Measurements from ENCODE around the gene SIX5.

Gene SIX5

GRCh38 chr19:45791744-45792469 is 22.9 kb upstream of the SIX5 start:
- Histone ChIP-seq H3K4me2 (ENCODE audit: low read depth, low read length) (peak overlapping the region; percentile 96), H3F3A (ENCODE audit: insufficient read depth, low read length) (no peaks in the 10 kb centered on the region), H3K4me1 (ENCODE audit: low read length) (peaks cover 15% of the 10 kb centered on the region), H3K9me3 (replicated peaks; ENCODE audit: insufficient read depth, low read length) (no peaks in the 10 kb centered on the region), H3K27me3 (replicated peaks; ENCODE audit: insufficient read depth, low read length) (no peaks in the 10 kb centered on the region), H3K79me2 (ENCODE audit: low read length) (peaks cover 23% of the 10 kb centered on the region), H3K36me3 (replicated peaks; ENCODE audit: insufficient read depth, low read length) (0 out of 2 replicates have a peak, but pooled peaks cover 3% of the 10 kb centered on the region), H3K4me3 (ENCODE audit: low read length) (peak overlapping the region; percentile 99), H3K9me2 (replicated peaks; ENCODE audit: insufficient read depth, low read length) (no peaks in the 10 kb centered on the region), H4K20me1 (ENCODE audit: insufficient read depth, low read length) (no peaks in the 10 kb centered on the region), H3K27ac (ENCODE audit: low read length) (no peak overlapping the region), H3K9ac (ENCODE audit: low read length) (peak overlapping the region; percentile 88), H2AFZ (ENCODE audit: low read length) (peak overlapping the region; percentile 51; the same call in 1 of the 2 replicates)
- TF ChIP-seq EZH2 (optimal IDR thresholded peaks at IDR 0.05; ENCODE audit: low read depth, low read length) (no peak), EZH2phosphoT487 (IDR thresholded peaks at IDR 0.05; ENCODE audit: low read length) (no peak), CTCF (IDR thresholded peaks at IDR 0.05; ENCODE audit: low read length) (no peak)
- no peak for DNase-seq

GRCh38 chr19:45790942-45791341 is 21.9 kb upstream of the SIX5 start:
- H3K4me3 ChIP-seq (ENCODE audit: low read length), result no peak overlapping the region
- H3K27ac ChIP-seq (ENCODE audit: low read length), result no peak overlapping the region
- H3K27me3 ChIP-seq (replicated peaks; ENCODE audit: insufficient read depth, low read length), result no peaks in the 10 kb centered on the region
- TF ChIP-seq CTCF (IDR thresholded peaks at IDR 0.05; ENCODE audit: low read length) (no peak), EZH2 (optimal IDR thresholded peaks at IDR 0.05; ENCODE audit: low read depth, low read length) (no peak), EZH2phosphoT487 (IDR thresholded peaks at IDR 0.05; ENCODE audit: low read length) (no peak)
- no peak overlapping the region for H3K4me2 ChIP-seq (ENCODE audit: low read depth, low read length)
- peaks cover 23% of the 10 kb centered on the region for H3K79me2 ChIP-seq (ENCODE audit: low read length)
- H3K9me3 ChIP-seq (replicated peaks; ENCODE audit: insufficient read depth, low read length), result no peaks in the 10 kb centered on the region
- no peak for DNase-seq
- H2AFZ ChIP-seq (ENCODE audit: low read length), result no peak overlapping the region
- H3K9me2 ChIP-seq (replicated peaks; ENCODE audit: insufficient read depth, low read length), result no peaks in the 10 kb centered on the region
- 0 out of 2 replicates have a peak, but pooled peaks cover 3% of the 10 kb centered on the region for H3K36me3 ChIP-seq (replicated peaks; ENCODE audit: insufficient read depth, low read length)
- H3K9ac ChIP-seq (ENCODE audit: low read length), result no peak overlapping the region
- H4K20me1 ChIP-seq (ENCODE audit: insufficient read depth, low read length), result no peaks in the 10 kb centered on the region
- no peaks in the 10 kb centered on the region for H3F3A ChIP-seq (ENCODE audit: insufficient read depth, low read length)
- H3K4me1 ChIP-seq (ENCODE audit: low read length), result peaks cover 15% of the 10 kb centered on the region

- Histone ChIP-seq H3K79me2 (ENCODE audit: low read length) (peaks cover 23% of the 10 kb centered on the region), H3K27me3 (replicated peaks; ENCODE audit: insufficient read depth, low read length) (no peaks in the 10 kb centered on the region), H3K9ac (ENCODE audit: low read length) (no peak overlapping the region), H3K9me3 (replicated peaks; ENCODE audit: insufficient read depth, low read length) (no peaks in the 10 kb centered on the region), H3K4me1 (ENCODE audit: low read length) (peaks cover 15% of the 10 kb centered on the region), H3F3A (ENCODE audit: insufficient read depth, low read length) (no peaks in the 10 kb centered on the region), H3K36me3 (replicated peaks; ENCODE audit: insufficient read depth, low read length) (0 out of 2 replicates have a peak, but pooled peaks cover 3% of the 10 kb centered on the region), H4K20me1 (ENCODE audit: insufficient read depth, low read length) (no peaks in the 10 kb centered on the region), H3K4me3 (ENCODE audit: low read length) (no peak overlapping the region), H3K4me2 (ENCODE audit: low read depth, low read length) (no peak overlapping the region), H2AFZ (ENCODE audit: low read length) (no peak overlapping the region), H3K9me2 (replicated peaks; ENCODE audit: insufficient read depth, low read length) (no peaks in the 10 kb centered on the region), H3K27ac (ENCODE audit: low read length) (no peak overlapping the region)
- no peak for DNase-seq
- TF ChIP-seq EZH2phosphoT487 (IDR thresholded peaks at IDR 0.05; ENCODE audit: low read length) (no peak), EZH2 (optimal IDR thresholded peaks at IDR 0.05; ENCODE audit: low read depth, low read length) (no peak), CTCF (IDR thresholded peaks at IDR 0.05; ENCODE audit: low read length) (no peak)
These were observed 20.2 kb upstream of the SIX5 start for GRCh38 chr19:45789035-45789786.

Data from MM.1S (cell line).